ENCODE data around the gene RAB43.
"Not testable (repeated sequence)": the region's sequence is repeated elsewhere in the genome, so short reads cannot be mapped to it uniquely, and the experiment has no call there.

RAB43 gene

DNA sequence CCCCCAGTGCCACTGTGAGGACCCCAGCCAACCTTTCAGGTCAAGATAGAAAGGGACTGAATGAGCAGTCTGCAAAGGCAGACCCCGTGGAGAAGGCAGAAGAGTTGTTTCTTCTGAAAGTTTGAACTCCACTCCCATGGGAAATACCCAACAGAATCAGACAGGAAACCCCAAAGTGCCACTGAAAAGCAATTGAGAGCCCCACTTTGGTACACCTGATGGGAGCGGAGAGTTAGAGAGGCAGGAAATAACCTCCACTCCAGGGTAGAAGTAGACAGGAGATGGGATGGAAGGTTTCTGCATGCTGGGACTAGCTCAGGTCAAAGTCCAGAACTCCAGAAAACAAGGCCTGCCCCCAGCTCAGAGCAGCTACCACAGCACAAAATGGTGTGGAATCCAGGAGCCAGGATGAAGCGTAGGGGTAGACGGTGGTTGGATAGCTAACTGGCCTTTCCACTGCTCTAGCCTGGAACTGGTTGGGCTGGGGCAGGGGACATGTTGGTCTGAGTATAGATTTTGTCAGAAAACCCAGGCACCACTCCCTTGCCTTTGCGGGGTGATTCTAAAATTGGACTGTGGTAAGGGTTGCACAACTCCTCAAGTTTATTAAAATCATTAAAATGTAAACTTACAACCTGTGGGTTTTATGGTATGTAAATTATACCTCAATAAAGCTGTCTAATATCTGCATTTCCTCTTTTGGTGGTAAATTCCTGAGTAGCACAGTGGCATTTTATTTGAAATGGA is 1.9 kb upstream of the RAB43 start:
- no peak for DNase-seq (ENCODE audit: low read depth)
- H3K4me3 ChIP-seq (ENCODE audit: low read depth, low read length), result no peak overlapping the region

GRCh38 chr3:129122412-129123011 is 908 bp upstream of the RAB43 start:
- peak overlapping the region; percentile 82 for H3K4me3 ChIP-seq (ENCODE audit: low read depth, low read length)
- DNase-seq (ENCODE audit: low read depth), result no peak

DNA sequence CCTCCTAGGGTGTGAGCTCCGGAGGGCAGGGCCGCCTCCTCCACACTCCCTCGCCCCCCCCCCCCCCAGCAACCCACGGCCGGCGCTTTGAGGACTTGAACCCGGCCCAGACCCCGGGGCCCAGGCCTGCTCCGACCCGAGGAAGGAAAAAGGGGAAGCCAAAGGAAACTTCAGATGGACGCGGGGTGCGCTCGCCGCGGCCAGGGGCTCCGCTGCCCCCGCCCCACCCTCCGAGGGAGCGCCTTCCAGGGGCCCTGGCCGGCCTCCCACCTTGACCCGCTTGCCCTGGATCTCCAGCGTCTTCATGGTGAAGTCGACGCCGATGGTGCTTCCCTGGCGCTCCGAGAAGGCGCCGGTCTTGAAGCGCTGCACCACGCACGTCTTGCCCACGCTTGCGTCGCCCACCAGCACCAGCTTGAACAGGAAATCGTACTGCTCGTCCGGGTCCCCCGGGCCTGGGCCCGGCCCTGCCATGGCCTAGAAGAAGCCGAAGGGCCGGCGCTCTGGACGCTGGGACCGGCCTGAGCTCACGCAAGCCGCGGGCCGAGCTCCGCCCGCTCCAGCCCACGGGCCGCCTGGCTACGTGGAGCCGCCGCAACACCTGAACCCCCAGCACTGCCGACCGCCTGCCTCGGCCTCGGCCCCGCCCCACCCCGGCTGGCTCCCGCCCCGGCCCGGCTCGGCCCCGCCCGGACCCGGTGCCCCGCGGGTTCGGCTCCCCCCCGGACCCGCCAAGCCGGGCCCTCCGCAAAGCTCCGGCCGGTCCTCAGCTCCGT is 400 bp downstream of the RAB43 start:
- peak overlapping the region; percentile 82 for H3K4me3 ChIP-seq (ENCODE audit: low read depth, low read length)
- DNase-seq (ENCODE audit: low read depth), result no peak

- peak; percentile 58 for DNase-seq (ENCODE audit: low read depth)
- peak overlapping the region; percentile 82 for H3K4me3 ChIP-seq (ENCODE audit: low read depth, low read length)
Observed at GRCh38 chr3:129120254-129121004, 1.2 kb downstream of the RAB43 start.

- H3K4me3 ChIP-seq (ENCODE audit: low read depth, low read length), result peak overlapping the region; percentile 82
- no peak for DNase-seq (ENCODE audit: low read depth)
Observed at GRCh38 chr3:129119365-129120100, 2.1 kb downstream of the RAB43 start.

- no peak for DNase-seq (ENCODE audit: low read depth)
- H3K4me3 ChIP-seq (ENCODE audit: low read depth, low read length), result no peak overlapping the region
Observed at GRCh38 chr3:129118745-129119144, 2.9 kb downstream of the RAB43 start.

- H3K4me3 ChIP-seq (ENCODE audit: low read depth, low read length), result no peak overlapping the region
Observed at GRCh38 chr3:129117134-129117533, 4.5 kb downstream of the RAB43 start.

DNA sequence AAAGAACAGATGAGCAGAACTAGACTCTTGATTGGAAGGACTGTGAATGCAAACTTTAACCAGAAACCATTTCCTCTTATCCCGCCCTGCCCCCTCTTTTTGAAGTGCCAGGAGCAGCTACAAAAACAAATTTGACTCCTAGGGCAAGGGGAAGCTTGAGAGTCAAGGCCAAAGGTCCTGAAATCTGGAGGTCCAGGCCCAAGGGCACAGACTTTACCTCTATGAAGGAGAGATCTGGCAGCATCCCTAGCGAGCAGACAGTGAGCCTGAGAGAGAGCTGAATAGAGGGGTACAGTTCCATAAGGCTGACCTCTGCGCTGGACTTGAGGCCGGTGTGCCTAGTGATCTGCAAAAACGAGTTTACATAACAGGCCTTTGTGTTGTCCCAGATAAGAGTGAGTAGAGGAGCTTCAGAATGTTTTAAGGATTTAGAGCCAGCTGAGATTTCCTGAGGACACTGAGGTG is 5.1 kb downstream of the RAB43 start:
- H3K4me3 ChIP-seq (ENCODE audit: low read depth, low read length), result no peak overlapping the region
- no peak for DNase-seq (ENCODE audit: low read depth)

More at GRCh38 chr3:129117134-129117533, 4.5 kb downstream of the RAB43 start:
- no peak for DNase-seq (ENCODE audit: low read depth)

- H3K4me3 ChIP-seq (ENCODE audit: low read depth, low read length), result no peak overlapping the region
- no peak for DNase-seq (ENCODE audit: low read depth)
Observed at GRCh38 chr3:129114455-129114854, 7.1 kb downstream of the RAB43 start.

DNA sequence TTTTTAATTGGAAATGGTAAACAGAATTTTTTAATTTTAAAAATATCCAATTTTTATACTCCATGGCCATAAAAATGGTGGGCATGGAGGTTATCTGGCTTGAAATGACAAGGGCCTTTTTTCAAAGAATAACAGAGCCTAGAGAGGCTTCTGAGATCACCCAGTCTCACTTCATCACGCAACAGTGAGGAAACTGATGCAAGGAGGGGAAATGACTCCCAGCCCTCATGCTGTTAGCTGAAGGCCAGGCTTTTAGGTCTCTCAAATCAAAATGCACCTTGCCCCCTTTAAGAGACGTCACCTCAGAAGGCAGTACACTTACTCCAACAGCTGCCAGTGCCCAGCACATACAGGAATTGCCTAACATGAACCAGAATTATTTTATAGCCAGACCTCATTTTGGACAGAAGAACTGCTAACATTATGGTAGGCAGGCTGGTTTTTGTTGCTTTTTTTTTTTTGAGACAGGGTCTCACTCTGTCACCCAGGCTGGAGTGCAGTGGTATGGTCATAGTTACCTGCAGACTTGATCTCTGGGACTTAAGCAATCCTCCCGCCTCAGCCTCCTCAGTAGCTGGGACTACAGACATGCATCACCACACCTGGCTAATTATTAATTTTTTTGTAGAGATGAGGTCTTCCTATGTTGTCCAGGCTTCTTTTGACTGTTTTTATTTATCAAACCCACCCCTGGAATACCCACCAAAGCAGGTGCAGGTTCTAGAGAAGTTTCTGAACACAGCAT is 9.1 kb downstream of the RAB43 start:
- H3K4me3 ChIP-seq (ENCODE audit: low read depth, low read length), result no peak overlapping the region
- DNase-seq (ENCODE audit: low read depth), result peak; percentile 16

DNA sequence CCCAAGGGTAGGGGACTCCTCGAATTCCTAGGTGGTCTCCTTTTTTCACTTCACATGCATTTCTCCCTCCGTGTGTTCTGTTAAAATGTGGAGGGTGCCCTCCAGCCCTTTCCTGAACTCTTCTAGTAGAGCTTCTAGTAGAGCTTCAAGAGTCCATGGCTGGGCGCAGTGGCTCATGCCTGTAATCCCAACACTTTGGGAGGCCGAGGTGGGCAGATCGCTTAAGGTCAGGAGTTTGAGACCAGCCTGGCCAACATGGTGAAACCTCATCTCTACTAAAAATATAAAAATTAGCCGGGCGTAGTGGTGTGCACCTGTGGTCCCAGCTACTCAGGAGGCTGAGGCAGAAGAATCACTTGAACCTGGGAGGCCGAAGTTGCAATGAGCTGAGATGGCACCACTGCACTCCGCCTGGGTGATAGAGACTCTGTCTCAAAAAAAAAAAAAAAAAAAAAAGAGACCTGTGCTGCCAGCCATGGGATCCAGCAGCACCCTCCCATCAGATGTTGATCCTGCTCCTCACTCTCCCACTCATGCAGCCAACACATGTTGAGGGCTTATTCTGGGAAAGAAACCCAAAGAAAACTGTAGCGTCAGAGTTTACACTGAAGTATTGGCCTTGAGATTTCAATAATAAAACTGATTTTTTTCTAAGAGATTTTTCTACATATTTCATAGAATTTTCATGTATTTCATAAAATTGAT is 10.4 kb downstream of the RAB43 start:
- DNase-seq (ENCODE audit: low read depth); H3K4me3 ChIP-seq (ENCODE audit: low read depth, low read length): not testable (repeated sequence)

DNA sequence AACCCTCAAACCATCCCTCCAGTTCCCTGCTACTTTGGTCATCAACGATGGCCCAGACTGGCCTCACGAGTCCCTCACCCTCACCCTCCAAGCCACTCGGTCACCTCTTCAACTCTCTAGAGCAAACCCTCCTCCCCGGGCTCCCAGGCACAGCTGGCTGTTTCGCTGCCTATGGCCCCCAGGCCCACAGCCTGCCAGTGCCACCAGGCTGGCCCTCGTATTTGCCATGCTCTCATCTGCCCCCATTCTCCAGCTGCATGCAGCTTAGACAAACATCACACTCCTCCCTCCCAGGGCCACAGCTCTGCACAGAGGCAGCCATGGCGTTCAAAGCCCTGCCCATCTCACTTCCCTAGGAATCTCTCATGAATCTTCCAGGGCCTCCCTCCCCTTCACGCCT is 13.8 kb downstream of the RAB43 start:
- H3K4me3 ChIP-seq (ENCODE audit: low read depth, low read length), result no peak overlapping the region
- DNase-seq (ENCODE audit: low read depth), result no peak

- H3K4me3 ChIP-seq (ENCODE audit: low read depth, low read length), result no peak overlapping the region
- no peak for DNase-seq (ENCODE audit: low read depth)
Observed at GRCh38 chr3:129106866-129107565, 14.6 kb downstream of the RAB43 start.

DNA sequence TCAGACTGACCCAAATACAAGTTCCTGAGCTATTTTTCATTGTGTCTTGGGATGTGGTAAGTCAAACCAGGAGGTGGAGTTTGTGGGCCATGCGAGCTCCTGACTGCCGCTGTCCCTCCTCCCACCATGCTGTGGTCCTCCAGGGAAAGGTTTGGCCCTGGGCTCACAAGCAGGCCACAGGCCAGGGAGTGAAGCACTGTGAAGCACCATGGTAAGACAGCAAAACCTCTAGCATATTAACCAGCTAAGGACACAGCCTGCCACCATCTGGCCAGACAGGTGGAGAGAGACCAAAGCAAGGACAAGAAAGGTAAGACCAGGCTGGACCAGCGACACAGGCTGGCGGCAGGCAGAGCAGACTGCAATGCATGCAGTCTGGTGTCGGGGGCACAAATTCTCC is 15.3 kb downstream of the RAB43 start:
- H3K4me3 ChIP-seq (ENCODE audit: low read depth, low read length), result no peak overlapping the region
- DNase-seq (ENCODE audit: low read depth), result no peak

DNA sequence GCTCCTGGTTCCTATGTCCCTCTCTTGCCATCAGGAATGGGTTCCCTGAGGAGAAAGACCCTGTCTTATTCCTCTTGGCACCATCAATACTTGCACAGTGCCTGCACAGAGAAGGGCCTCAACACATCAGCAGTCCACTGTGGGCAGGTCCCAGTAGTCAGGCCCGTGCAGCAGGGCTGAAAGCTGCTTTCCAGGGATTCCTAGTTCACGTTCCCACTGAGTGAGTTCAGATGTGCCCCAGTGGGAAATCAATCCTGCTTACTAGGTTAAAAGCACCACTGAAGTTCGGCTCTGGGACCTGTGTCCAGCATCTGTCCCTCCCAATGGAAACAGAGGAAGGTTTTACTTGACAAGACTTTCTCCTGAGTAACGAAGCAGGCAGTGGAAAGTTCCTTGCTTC is 15.7 kb downstream of the RAB43 start:
- no peak overlapping the region for H3K4me3 ChIP-seq (ENCODE audit: low read depth, low read length)
- no peak for DNase-seq (ENCODE audit: low read depth)

DNA sequence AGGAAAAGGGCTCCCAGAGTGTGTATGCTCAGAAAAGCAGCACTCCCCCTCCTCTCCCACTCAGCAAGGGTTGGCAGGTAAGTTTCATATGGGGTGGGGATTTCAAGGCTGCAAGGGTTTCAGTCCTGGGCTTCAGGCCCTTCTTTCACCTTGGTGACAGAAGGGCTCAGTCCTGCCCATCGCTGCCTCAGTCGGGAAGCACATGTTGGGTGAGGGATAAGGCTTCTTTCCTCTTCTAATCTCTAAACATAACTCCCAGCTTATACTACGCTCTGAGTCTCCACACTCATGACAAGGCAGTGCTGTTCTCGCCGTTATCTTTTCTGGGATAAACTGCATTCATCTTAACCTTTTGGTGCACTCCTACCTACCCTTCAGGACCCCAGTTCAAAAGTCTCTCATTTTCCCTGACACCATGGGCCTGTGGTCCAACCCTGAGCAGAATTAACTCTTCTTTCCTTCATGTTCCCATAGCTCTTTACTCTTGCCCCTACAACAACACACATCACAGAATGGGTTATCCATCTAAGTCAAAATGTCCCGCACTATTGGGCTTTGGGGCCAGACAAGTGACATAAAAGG is 17.0 kb downstream of the RAB43 start:
- no peak overlapping the region for H3K4me3 ChIP-seq (ENCODE audit: low read depth, low read length)
- no peak for DNase-seq (ENCODE audit: low read depth)

DNA sequence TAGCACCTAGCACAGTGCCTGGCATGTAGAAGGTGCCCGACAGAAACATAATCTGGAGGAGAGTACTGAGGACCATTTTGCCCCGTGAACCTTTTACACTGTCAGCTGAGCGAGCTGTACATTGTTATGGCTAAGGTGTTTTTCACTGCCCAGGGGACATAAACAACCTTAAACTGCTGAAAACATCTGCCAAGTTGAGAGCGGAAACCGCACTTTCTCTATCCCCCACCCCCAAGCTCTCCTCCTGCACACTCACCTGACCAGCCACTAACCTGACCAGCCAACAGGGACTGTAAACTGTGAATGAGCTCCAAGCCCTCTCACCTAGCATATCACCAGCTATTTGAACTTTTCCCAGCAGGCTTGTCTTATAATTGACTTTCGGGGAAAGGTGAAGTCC is 17.6 kb downstream of the RAB43 start:
- no peak for DNase-seq (ENCODE audit: low read depth)
- no peak overlapping the region for H3K4me3 ChIP-seq (ENCODE audit: low read depth, low read length)
